Neuronal stem cell (in vitro differentiated cells): ENCODE measurements around the gene TRIM41.
A peak's percentile ranks its signal among the peaks of the same experiment; 100 is the strongest.

Source experiments
- DNase-seq: peaks from one replicate; pipeline ENCODE4 v3.0.0-alpha.2; 2013; ENCODE audit warnings: low spot score
- H2AFZ ChIP-seq: one replicate; pipeline ENCODE4 v1.6.1; 2013; ENCODE audit warnings: mild to moderate bottlenecking, low read length, inconsistent platforms
- H2AK5ac ChIP-seq: 2 replicates; pipeline ENCODE4 v1.6.1; 2013; ENCODE audit warnings: low read depth, mild to moderate bottlenecking, inconsistent platforms, low read length, moderate library complexity, mixed read lengths
- H2BK120ac ChIP-seq: 2 replicates; pipeline ENCODE4 v1.6.1; 2013; ENCODE audit warnings: low read depth, mild to moderate bottlenecking, inconsistent platforms, low read length, moderate library complexity, mixed read lengths
- H2BK12ac ChIP-seq: one replicate; pipeline ENCODE4 v1.6.1; 2013; ENCODE audit warnings: low read length, inconsistent platforms
- H2BK15ac ChIP-seq: 2 replicates; pipeline ENCODE4 v1.6.1; 2013; ENCODE audit warnings: mild to moderate bottlenecking, low read length, inconsistent platforms, mixed read lengths
- H2BK5ac ChIP-seq: one replicate; pipeline ENCODE4 v1.6.1; 2013; ENCODE audit warnings: inconsistent platforms, mild to moderate bottlenecking, low read length, moderate library complexity
- H3K14ac ChIP-seq: one replicate; pipeline ENCODE4 v1.6.1; 2013; ENCODE audit warnings: low read length, inconsistent platforms
- H3K18ac ChIP-seq: 2 replicates; pipeline ENCODE4 v1.6.1; 2013; ENCODE audit warnings: low read length, inconsistent platforms
- H3K23ac ChIP-seq: 2 replicates; pipeline ENCODE4 v1.6.1; 2013; ENCODE audit warnings: low read depth, mild to moderate bottlenecking, mixed read lengths, low read length, inconsistent platforms; ENCODE audit not compliant: poor library complexity
- H3K27ac ChIP-seq: replicated peaks from 3 replicates; pipeline ENCODE4 v1.5.1; 2013; ENCODE audit warnings: low read length, inconsistent platforms
- H3K27me3 ChIP-seq, 3 experiments: 2 replicates each; pipeline ENCODE4 v1.6.1; 2013; ENCODE audit warnings: low read length in 3 of 3, mild to moderate bottlenecking in 2 of 3, inconsistent platforms in 1 of 3, low read depth in 1 of 3, mixed read lengths in 1 of 3, moderate library complexity in 1 of 3; ENCODE audit not compliant: control insufficient read depth in 3 of 3, insufficient read depth in 3 of 3
- H3K36me3 ChIP-seq, 2 donors: replicated peaks in 1 of 2; 2 replicates each; pipeline ENCODE4 v1.6.1; 2013; ENCODE audit warnings: low read length in 2 of 2; ENCODE audit not compliant: control insufficient read depth in 2 of 2, insufficient read depth in 2 of 2
- H3K4ac ChIP-seq: 2 replicates; pipeline ENCODE4 v1.6.1; 2013; ENCODE audit warnings: inconsistent platforms, mild to moderate bottlenecking, low read length, moderate library complexity
- H3K4me1 ChIP-seq, 2 donors: 1 replicate in 1 of 2; 2 replicates in 1 of 2; pipeline ENCODE4 v1.6.1; 2013; ENCODE audit warnings: low read length in 2 of 2, low read depth in 1 of 2; ENCODE audit not compliant: control insufficient read depth in 2 of 2, insufficient read depth in 1 of 2
- H3K4me2 ChIP-seq: one replicate; pipeline ENCODE4 v1.6.1; 2013; ENCODE audit warnings: mild to moderate bottlenecking, low read length, inconsistent platforms; ENCODE audit not compliant: insufficient read depth, poor library complexity, severe bottlenecking
- H3K4me3 ChIP-seq, 2 donors: 2 replicates each; pipeline ENCODE4 v1.5.1; 2013; ENCODE audit warnings: low read length in 2 of 2, mild to moderate bottlenecking in 2 of 2, inconsistent platforms in 1 of 2, moderate library complexity in 1 of 2
- H3K79me1 ChIP-seq: one replicate; pipeline ENCODE4 v1.6.1; 2013; ENCODE audit warnings: low read depth, mild to moderate bottlenecking, inconsistent platforms, low read length, moderate library complexity
- H3K9ac ChIP-seq: one replicate; pipeline ENCODE4 v1.6.1; 2013; ENCODE audit warnings: mild to moderate bottlenecking, low read depth, low read length, inconsistent platforms; ENCODE audit not compliant: poor library complexity
- H3K9me3 ChIP-seq, 2 donors: replicated peaks in 1 of 2; 2 replicates each; pipeline versions ENCODE3 to v1.6.1; 2013; ENCODE audit warnings: low read length in 2 of 2, mild to moderate bottlenecking in 2 of 2, inconsistent platforms in 1 of 2, low read depth in 1 of 2, mixed read lengths in 1 of 2, moderate library complexity in 1 of 2; ENCODE audit not compliant: control insufficient read depth in 2 of 2, insufficient read depth in 1 of 2
- H4K8ac ChIP-seq: one replicate; pipeline ENCODE4 v1.6.1; 2013; ENCODE audit warnings: low read depth, mild to moderate bottlenecking, inconsistent platforms, low read length, moderate library complexity
- H4K91ac ChIP-seq: one replicate; pipeline ENCODE4 v1.6.1; 2013; ENCODE audit warnings: low read length, low read depth, mild to moderate bottlenecking, inconsistent platforms; ENCODE audit not compliant: poor library complexity
- WGBS, 2 donors: extraction: QIAGEN DNeasy Blood & Tissue Kit; methylation state at CpG; one replicate each; pipeline ENCODE4 v1.1.7; 2013; ENCODE audit warnings: missing lambda C conversion rate in 2 of 2, mixed read lengths in 1 of 2; ENCODE audit not compliant: insufficient read length in 2 of 2, insufficient replicate concordance in 1 of 2; ENCODE audit errors: extremely low coverage in 2 of 2; 5-methylcytosine and 5-hydroxymethylcytosine counted together

Gene TRIM41

DNA sequence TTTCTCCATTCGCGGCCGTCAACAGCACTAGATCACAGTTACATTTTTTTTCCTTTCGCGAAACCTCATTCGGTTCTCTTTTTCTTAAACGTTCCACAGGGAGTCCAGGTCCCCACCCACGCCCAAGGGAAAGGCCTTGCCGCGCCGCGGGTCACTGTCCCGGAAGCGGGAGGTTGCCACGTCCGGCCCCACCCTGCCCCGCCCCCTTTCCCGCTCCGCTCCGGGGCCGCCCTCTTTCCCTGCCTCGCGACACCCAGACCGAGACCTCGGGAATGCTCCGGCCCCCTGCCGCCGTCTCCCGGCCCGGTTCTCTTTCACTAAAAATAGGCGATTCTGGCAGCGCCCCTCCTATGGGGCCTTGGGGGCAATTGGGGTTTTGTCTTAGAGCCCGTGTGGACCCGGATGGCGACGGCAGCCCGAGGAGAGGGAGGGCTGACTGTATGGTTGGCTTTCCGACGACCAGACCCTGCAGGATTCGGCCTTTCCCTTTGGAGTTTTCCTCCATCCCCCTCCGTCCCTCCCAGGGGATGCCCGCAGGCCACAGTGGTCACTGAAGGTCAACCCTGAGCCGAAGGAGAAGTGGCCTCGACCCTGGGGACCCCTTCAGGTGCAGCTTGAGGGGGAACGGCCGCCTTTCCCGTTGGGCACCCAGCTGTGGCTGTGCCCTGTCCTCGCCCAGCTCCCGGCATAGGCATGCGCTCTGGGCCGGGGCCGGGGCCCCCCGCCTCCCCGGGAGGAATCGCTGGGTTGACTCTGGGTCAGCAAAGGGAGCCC is 23.4 kb downstream of the TRIM41 start:
- Histone ChIP-seq H3K36me3 (peaks cover 16 to 48% of the 10 kb centered on the region in 2 donors), H3K9ac (peak overlapping the region; percentile 99), H3K27ac (peak overlapping the region; percentile 89), H4K8ac (peak overlapping the region; percentile 97), H3K9me3 (no peaks in the 10 kb centered on the region), H3K4ac (peak overlapping the region; percentile 69), H4K91ac (peak overlapping the region; percentile 56), H3K23ac (peak overlapping the region; percentile 16), H2BK15ac (peak overlapping the region; percentile 83), H2BK120ac (peak overlapping the region; percentile 64), H3K4me1 (peaks cover 20% of the 10 kb centered on the region in 2 donors), H3K14ac (peak overlapping the region; percentile 41), H2BK12ac (no peak overlapping the region), H2BK5ac (peak overlapping the region; percentile 83), H3K4me2 (peak overlapping the region; percentile 92), H2AK5ac (peak overlapping the region; percentile 95), H3K27me3 (no peaks in the 10 kb centered on the region), H3K4me3 (peak overlapping the region; percentile 96 to 99), H3K79me1 (peaks cover under 1% of the 10 kb centered on the region), H2AFZ (peak overlapping the region; percentile 89), H3K18ac (peak overlapping the region; percentile 98)
- WGBS, 2 donors: no CpG with 5 or more reads among the region's 55 CpGs
- peak; percentile 68 for DNase-seq

DNA sequence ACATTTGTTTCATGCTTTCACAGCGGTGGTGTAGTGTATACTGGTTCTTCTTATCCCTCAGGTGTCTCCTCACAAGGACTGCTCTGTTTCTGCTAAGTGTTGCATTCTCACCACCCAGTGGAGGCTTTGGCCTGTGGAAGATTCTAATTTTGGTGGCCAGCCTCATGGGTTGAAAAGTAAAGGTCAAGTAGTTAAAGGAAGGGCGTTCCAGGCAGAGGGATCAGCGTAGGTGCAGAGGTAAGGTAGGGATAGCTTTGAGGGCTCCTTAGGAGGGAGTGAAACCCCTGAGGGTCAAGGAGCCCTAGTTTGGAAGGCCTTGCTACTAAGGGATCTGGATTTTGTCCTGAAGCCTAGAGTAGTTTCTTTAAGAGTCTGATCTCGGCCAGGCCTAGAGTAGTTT is 25.2 kb downstream of the TRIM41 start:
- Histone ChIP-seq H3K14ac (no peak overlapping the region), H3K9me3 (no peaks in the 10 kb centered on the region), H2BK120ac (no peak overlapping the region), H3K9ac (peak overlapping the region; percentile 37), H3K4ac (no peak overlapping the region), H3K36me3 (peaks cover 10 to 47% of the 10 kb centered on the region in 2 donors), H2AFZ (no peak overlapping the region), H2BK12ac (no peak overlapping the region), H4K91ac (no peak overlapping the region), H3K4me1 (peaks cover 11 to 12% of the 10 kb centered on the region in 2 donors), H3K79me1 (peaks cover 2% of the 10 kb centered on the region), H2BK5ac (no peak overlapping the region), H2BK15ac (no peak overlapping the region), H2AK5ac (no peak overlapping the region), H3K4me3 (peak overlapping the region; percentile 78 to 96), H3K23ac (no peak overlapping the region), H3K27ac (no peak overlapping the region), H3K27me3 (no peaks in the 10 kb centered on the region), H3K4me2 (peak overlapping the region; percentile 62), H3K18ac (no peak overlapping the region), H4K8ac (no peak overlapping the region)
- WGBS, 2 donors: no CpG with 5 or more reads among the region's 4 CpGs
- no peak for DNase-seq

DNA sequence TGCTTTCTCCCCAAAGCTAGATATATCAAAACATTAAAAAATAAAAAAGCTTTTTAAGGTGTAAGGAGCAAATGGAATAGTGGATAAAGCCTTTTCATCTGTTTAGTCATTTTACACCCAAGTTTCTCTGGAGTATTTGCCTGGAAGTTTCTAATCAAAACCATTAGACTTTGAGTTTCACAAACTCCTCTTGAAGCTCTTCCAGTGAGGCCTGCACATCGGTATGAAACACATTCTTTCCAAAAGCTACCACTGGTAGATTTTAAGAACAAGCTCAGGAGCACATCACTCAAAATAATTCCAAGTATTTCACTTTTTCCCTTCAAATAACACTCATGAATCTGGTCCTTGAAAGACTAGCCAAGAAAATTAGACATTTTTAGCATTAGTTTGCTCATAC is 32.2 kb downstream of the TRIM41 start:
- DNase-seq: no peak
- no CpG with 5 or more reads among the region's 1 CpG for WGBS, 2 donors
- Histone ChIP-seq H3K36me3 (peaks cover 21 to 78% of the 10 kb centered on the region in 2 donors), H3K27ac (no peak overlapping the region), H2BK12ac (no peak overlapping the region), H3K18ac (no peak overlapping the region), H3K79me1 (peaks cover 3% of the 10 kb centered on the region), H4K91ac (no peak overlapping the region), H3K4me2 (no peak overlapping the region), H3K9ac (no peak overlapping the region), H3K4ac (no peak overlapping the region), H2BK15ac (no peak overlapping the region), H2AK5ac (no peak overlapping the region), H2AFZ (no peak overlapping the region), H3K27me3 (no peaks in the 10 kb centered on the region), H4K8ac (no peak overlapping the region), H3K23ac (no peak overlapping the region), H3K9me3 (no peaks in the 10 kb centered on the region), H3K4me1 (peaks cover 10 to 14% of the 10 kb centered on the region in 2 donors), H2BK5ac (no peak overlapping the region), H3K4me3 (no peak overlapping the region), H3K14ac (no peak overlapping the region), H2BK120ac (no peak overlapping the region)

DNA sequence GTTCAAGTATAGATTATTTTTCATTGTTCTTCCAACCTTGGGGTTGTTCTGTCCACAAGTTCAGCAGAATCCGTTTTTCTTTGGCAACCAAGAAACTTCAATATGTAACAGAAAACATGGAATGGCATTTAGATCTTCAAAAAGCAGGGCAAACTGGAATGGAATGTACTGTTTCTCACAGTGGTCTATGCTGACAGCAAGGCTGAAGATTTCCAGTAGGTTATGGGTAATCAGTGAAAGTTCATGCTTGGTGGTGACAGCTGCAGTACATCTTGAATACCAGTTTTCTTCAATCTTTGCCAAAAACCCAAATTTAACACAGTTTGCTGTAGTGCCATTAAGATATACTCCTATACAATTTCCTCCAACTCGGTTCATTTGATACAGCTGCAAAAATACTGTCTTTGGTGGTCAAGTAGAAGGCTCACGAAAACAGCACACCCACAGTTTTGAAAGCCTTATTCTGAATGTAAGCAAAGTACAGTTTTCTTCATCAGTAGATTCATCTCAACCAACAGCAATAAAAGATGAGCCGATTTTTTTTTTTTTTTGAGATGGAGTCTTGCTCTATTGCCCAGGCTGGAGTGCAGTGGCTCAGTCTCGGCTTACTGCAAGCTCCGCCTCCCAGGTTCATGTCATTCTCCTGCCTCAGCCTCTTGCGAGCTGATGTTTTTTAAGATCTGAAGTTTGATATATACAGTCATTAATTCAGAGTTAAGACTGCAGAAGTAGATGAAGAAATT is 32.9 kb downstream of the TRIM41 start:
- Histone ChIP-seq H2BK120ac (no peak overlapping the region), H3K9me3 (no peaks in the 10 kb centered on the region), H3K18ac (no peak overlapping the region), H2BK5ac (no peak overlapping the region), H3K4me3 (no peak overlapping the region), H2BK12ac (no peak overlapping the region), H3K36me3 (peaks cover 21 to 72% of the 10 kb centered on the region in 2 donors), H3K4ac (no peak overlapping the region), H4K91ac (no peak overlapping the region), H3K4me2 (no peak overlapping the region), H3K9ac (no peak overlapping the region), H3K23ac (no peak overlapping the region), H4K8ac (no peak overlapping the region), H3K4me1 (peaks cover 13 to 18% of the 10 kb centered on the region in 2 donors), H3K79me1 (peaks cover 3% of the 10 kb centered on the region), H2AK5ac (no peak overlapping the region), H3K27ac (no peak overlapping the region), H3K14ac (no peak overlapping the region), H2BK15ac (no peak overlapping the region), H3K27me3 (no peaks in the 10 kb centered on the region), H2AFZ (no peak overlapping the region)
- WGBS, 2 donors: no CpG with 5 or more reads among the region's 7 CpGs
- DNase-seq: no peak
